Astrocyte of the cerebellum (primary cell): ENCODE results near the gene PRKG1.

ENCODE experiments used
- DNase-seq: peaks from one replicate; pipeline ENCODE4 v3.0.0-alpha.2; 2011; ENCODE audit warnings: low read depth
- H3K4me3 ChIP-seq: 2 replicates; pipeline ENCODE4 v1.5.1; 2011; ENCODE audit warnings: mild to moderate bottlenecking, low read depth, low read length, moderate library complexity
- CTCF ChIP-seq: IDR thresholded peaks from 2 replicates; pipeline ENCODE4 v1.5.1; 2012; ENCODE audit warnings: low read length, low read depth, moderate library complexity, mild to moderate bottlenecking; ENCODE audit errors: missing control alignments
- in situ Hi-C: cut with HindIII; loops from 2 replicates; pipeline ENCODE4 v1.10.0; 2017; ENCODE audit warnings: low sequenced_read_pairs

Gene PRKG1

GRCh38 chr10:52092390-52092789 is 1018.1 kb downstream of the PRKG1 start:
- TF ChIP-seq CTCF: no peak
- no peak for DNase-seq
- in situ Hi-C loops: no loop called here
- H3K4me3 ChIP-seq: no peak overlapping the region

- H3K4me3 ChIP-seq: no peak overlapping the region
- no peak for DNase-seq
- in situ Hi-C loops: loop anchor here (5.0 kb wide), 1 partner anchor 44 kb away; no protein-coding TSS in a partner anchor
- TF ChIP-seq CTCF: no peak
These were observed 1023.8 kb downstream of the PRKG1 start for GRCh38 chr10:52098130-52098529.

GRCh38 chr10:52099026-52099600 is 1024.8 kb downstream of the PRKG1 start:
- no peak for TF ChIP-seq CTCF
- no peak overlapping the region for H3K4me3 ChIP-seq
- in situ Hi-C loops: loop anchor here (5.0 kb wide), 1 partner anchor 43 kb away; no protein-coding TSS in a partner anchor
- DNase-seq: no peak

GRCh38 chr10:52100011-52100547 is 1025.8 kb downstream of the PRKG1 start:
- TF ChIP-seq CTCF: no peak
- no peak overlapping the region for H3K4me3 ChIP-seq
- no peak for DNase-seq
- in situ Hi-C loops: no loop called here

GRCh38 chr10:52105301-52105700 is 1031.0 kb downstream of the PRKG1 start:
- TF ChIP-seq CTCF: no peak

GRCh38 chr10:52106011-52106410 is 1031.7 kb downstream of the PRKG1 start:
- TF ChIP-seq CTCF: no peak
- H3K4me3 ChIP-seq: no peak overlapping the region
- in situ Hi-C loops: no loop called here
- DNase-seq: no peak

More at GRCh38 chr10:52105301-52105700, 1031.0 kb downstream of the PRKG1 start:
- in situ Hi-C loops: no loop called here
- H3K4me3 ChIP-seq: no peak overlapping the region
- no peak for DNase-seq
